GM23338 (cell line): ENCODE data around the gene LHX8. TPM values are rescaled to one million over a fixed set of nuclear protein-coding genes. Genes with fewer than 3 reads are reported as not detected.

Source experiments
- ATAC-seq: fragments of 200-7000 bp; cut with Tn5 transposase; 3 replicates; pipeline ENCODE4 v1.9.1; 2020
- DNase-seq: peaks from one replicate; pipeline ENCODE4 v3.0.0-alpha.2; 2015; ENCODE audit warnings: low spot score
- H2AFZ ChIP-seq: fragments of 200-600 bp; sonication (generic); 2 replicates; pipeline ENCODE4 v1.8.0; 2016; ENCODE audit warnings: antibody characterized with exemption, mild to moderate bottlenecking, moderate library complexity
- H3F3A ChIP-seq: fragments of 200-600 bp; sonication (generic); replicated peaks from 2 replicates; pipeline ENCODE4 v1.8.0; 2017; ENCODE audit warnings: antibody characterized with exemption, mixed run types, low read depth
- H3K27ac ChIP-seq: fragments of 200-600 bp; sonication (generic); 2 replicates; pipeline ENCODE4 v1.6.1; 2016; ENCODE audit warnings: low read depth
- H3K27me3 ChIP-seq: fragments of 200-600 bp; sonication (generic); 2 replicates; pipeline ENCODE4 v1.8.0; 2016; ENCODE audit warnings: mild to moderate bottlenecking, mixed run types, moderate library complexity; ENCODE audit not compliant: insufficient read depth
- H3K36me3 ChIP-seq: fragments of 200-600 bp; sonication (generic); 2 replicates; pipeline ENCODE4 v1.8.0; 2016; ENCODE audit warnings: mild to moderate bottlenecking; ENCODE audit not compliant: insufficient read depth
- H3K4me1 ChIP-seq: fragments of 200-600 bp; sonication (generic); 2 replicates; pipeline ENCODE4 v1.8.0; 2016; ENCODE audit warnings: mild to moderate bottlenecking, moderate library complexity; ENCODE audit not compliant: insufficient read depth
- H3K4me2 ChIP-seq: fragments of 200-600 bp; sonication (generic); 2 replicates; pipeline ENCODE4 v1.7.1; 2017; ENCODE audit warnings: mixed run types
- H3K4me3 ChIP-seq: fragments of 200-600 bp; sonication (generic); 2 replicates; pipeline ENCODE4 v1.6.1; 2016; ENCODE audit warnings: mixed run types
- H3K79me2 ChIP-seq: fragments of 200-600 bp; sonication (generic); replicated peaks from 2 replicates; pipeline ENCODE4 v1.8.0; 2017; ENCODE audit warnings: mild to moderate bottlenecking; ENCODE audit not compliant: insufficient read depth
- H3K9me2 ChIP-seq: fragments of 200-600 bp; sonication (generic); 2 replicates; pipeline ENCODE4 v1.8.0; 2017; ENCODE audit not compliant: insufficient read depth
- H4K20me1 ChIP-seq: fragments of 200-600 bp; sonication (generic); replicated peaks from 2 replicates; pipeline ENCODE4 v1.8.0; 2017; ENCODE audit warnings: mild to moderate bottlenecking; ENCODE audit not compliant: insufficient read depth
- H3K27ac Mint-ChIP-seq: 2 replicates; pipeline ENCODE4 v1.8.0; 2020; ENCODE audit warnings: inconsistent platforms, mild to moderate bottlenecking, moderate library complexity, mixed read lengths
- H3K27me3 Mint-ChIP-seq: 3 replicates; pipeline ENCODE4 v1.8.0; 2022; ENCODE audit warnings: low read depth, mild to moderate bottlenecking, moderate library complexity, mixed read lengths, inconsistent platforms; ENCODE audit not compliant: insufficient read depth, poor library complexity
- H3K36me3 Mint-ChIP-seq: 3 replicates; pipeline ENCODE4 v1.8.0; 2021; ENCODE audit warnings: low read depth, mild to moderate bottlenecking, inconsistent platforms, moderate library complexity, mixed read lengths
- H3K4me1 Mint-ChIP-seq: 3 replicates; pipeline ENCODE4 v1.8.0; 2020; ENCODE audit warnings: mild to moderate bottlenecking, inconsistent platforms, mixed read lengths
- H3K4me3 Mint-ChIP-seq: 3 replicates; pipeline ENCODE4 v1.8.0; 2021; ENCODE audit warnings: moderate library complexity, mild to moderate bottlenecking, inconsistent platforms, mixed read lengths
- H3K9me3 Mint-ChIP-seq: 3 replicates; pipeline ENCODE4 v1.8.0; 2020; ENCODE audit warnings: moderate library complexity, mild to moderate bottlenecking, inconsistent platforms, mixed read lengths
- CREB1 ChIP-seq: fragments of 250-450 bp; sonication (Bioruptor Pico); IDR thresholded peaks from 2 replicates; pipeline ENCODE4 v1.5.0; 2020; ENCODE audit warnings: low read depth, mild to moderate bottlenecking, moderate library complexity
- EZH2 ChIP-seq: fragments of 200-600 bp; sonication (generic); IDR thresholded peaks from one replicate; pipeline ENCODE4 v1.8.0; 2017; ENCODE audit warnings: antibody characterized with exemption, mild to moderate bottlenecking, low read depth; ENCODE audit not compliant: unreplicated experiment
- EZH2phosphoT487 ChIP-seq: fragments of 200-600 bp; sonication (generic); IDR thresholded peaks from one replicate; pipeline ENCODE4 v1.8.1; 2018; ENCODE audit warnings: antibody characterized with exemption; ENCODE audit not compliant: unreplicated experiment
- JUNB ChIP-seq: IDR thresholded peaks from one replicate; pipeline ENCODE4 v1.6.1; 2016; ENCODE audit warnings: antibody characterized with exemption; ENCODE audit not compliant: unreplicated experiment
- NANOG ChIP-seq: IDR thresholded peaks from 2 replicates; pipeline ENCODE4 v1.6.1; 2016; ENCODE audit warnings: antibody characterized with exemption, borderline replicate concordance
- POLR2AphosphoS5 ChIP-seq: IDR thresholded peaks from 2 replicates; pipeline ENCODE4 v1.6.1; 2016; ENCODE audit warnings: antibody characterized with exemption, low read depth
- STAT1 ChIP-seq: IDR thresholded peaks from one replicate; pipeline ENCODE4 v1.6.1; 2016; ENCODE audit warnings: antibody characterized with exemption; ENCODE audit not compliant: unreplicated experiment
- ZNF114 ChIP-seq: fragments of 250-450 bp; sonication (Bioruptor Pico); IDR thresholded peaks from 2 replicates; pipeline ENCODE4 v1.5.0; 2020; ENCODE audit warnings: mild to moderate bottlenecking, moderate library complexity
- ZNF331 ChIP-seq: fragments of 250-450 bp; sonication (Bioruptor Pico); IDR thresholded peaks from 2 replicates; pipeline ENCODE4 v1.5.0; 2020; ENCODE audit warnings: low read depth, mild to moderate bottlenecking, moderate library complexity
- polyA plus RNA-seq: library from polyadenylated mRNA; unstranded; fragments of >200 nt; fragmentation: Nextera tagmentation; extraction: Ambion mirVana; gene quantifications from 2 replicates; pipeline ENCODE4 v1.2.1, GENCODE V29; 2016
- total RNA-seq: library from RNA; depleted of rRNA; stranded (reverse); fragments of >200 nt; shearing (Covaris generic); gene quantifications from 2 replicates; pipeline ENCODE4 v1.2.3, GENCODE V29; 2014
- TF ChIP-seq, protein P1 (sequence below): fragments of 250-450 bp; sonication (Bioruptor Pico); IDR thresholded peaks from 2 replicates; pipeline ENCODE4 v1.5.0; 2020; ENCODE audit warnings: mild to moderate bottlenecking, moderate library complexity
- TF ChIP-seq, protein P2 (sequence below): IDR thresholded peaks from one replicate; pipeline ENCODE4 v1.6.1; 2018; ENCODE audit warnings: antibody characterized with exemption; ENCODE audit not compliant: unreplicated experiment
- TF ChIP-seq, protein P3 (sequence below): IDR thresholded peaks from 2 replicates; pipeline ENCODE4 v1.6.1; 2016; ENCODE audit warnings: antibody characterized with exemption
- TF ChIP-seq, protein P4 (sequence below), 2 experiments: fragments of 200-600 bp in 1 of 2; sonication (generic) in 1 of 2; conservative IDR thresholded peaks; 2 replicates each; pipeline versions ENCODE4 v1.5.1 to v1.6.1; 2016 to 2017; ENCODE audit warnings: antibody characterized with exemption in 2 of 2, low read depth in 2 of 2, mild to moderate bottlenecking in 2 of 2, moderate library complexity in 1 of 2

Gene LHX8
- total and polyA plus RNA-seq, 2 experiments from 2014 or later: 0.68 to 0.73 TPM

DNA sequence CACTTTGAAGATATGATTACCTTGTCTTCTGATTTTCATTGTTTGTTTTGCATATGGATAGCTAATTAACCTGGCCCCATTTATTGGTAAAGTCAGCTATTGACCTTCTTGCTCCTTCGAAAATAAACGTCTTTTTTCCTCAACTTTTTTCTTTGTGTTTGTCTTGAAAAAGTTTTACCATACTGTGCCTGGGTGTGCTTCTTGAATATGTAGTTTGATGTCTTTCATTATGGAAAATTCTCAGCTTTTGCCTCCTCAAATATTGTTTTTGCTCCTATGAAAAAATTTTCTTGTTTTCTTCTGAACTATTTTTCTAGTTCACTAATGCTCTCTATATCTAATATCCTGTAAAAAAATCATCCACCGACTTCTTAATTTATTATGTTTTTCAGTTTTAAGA, 25.0 kb downstream of the LHX8 start (continued):
- TF ChIP-seq, protein P1, sequence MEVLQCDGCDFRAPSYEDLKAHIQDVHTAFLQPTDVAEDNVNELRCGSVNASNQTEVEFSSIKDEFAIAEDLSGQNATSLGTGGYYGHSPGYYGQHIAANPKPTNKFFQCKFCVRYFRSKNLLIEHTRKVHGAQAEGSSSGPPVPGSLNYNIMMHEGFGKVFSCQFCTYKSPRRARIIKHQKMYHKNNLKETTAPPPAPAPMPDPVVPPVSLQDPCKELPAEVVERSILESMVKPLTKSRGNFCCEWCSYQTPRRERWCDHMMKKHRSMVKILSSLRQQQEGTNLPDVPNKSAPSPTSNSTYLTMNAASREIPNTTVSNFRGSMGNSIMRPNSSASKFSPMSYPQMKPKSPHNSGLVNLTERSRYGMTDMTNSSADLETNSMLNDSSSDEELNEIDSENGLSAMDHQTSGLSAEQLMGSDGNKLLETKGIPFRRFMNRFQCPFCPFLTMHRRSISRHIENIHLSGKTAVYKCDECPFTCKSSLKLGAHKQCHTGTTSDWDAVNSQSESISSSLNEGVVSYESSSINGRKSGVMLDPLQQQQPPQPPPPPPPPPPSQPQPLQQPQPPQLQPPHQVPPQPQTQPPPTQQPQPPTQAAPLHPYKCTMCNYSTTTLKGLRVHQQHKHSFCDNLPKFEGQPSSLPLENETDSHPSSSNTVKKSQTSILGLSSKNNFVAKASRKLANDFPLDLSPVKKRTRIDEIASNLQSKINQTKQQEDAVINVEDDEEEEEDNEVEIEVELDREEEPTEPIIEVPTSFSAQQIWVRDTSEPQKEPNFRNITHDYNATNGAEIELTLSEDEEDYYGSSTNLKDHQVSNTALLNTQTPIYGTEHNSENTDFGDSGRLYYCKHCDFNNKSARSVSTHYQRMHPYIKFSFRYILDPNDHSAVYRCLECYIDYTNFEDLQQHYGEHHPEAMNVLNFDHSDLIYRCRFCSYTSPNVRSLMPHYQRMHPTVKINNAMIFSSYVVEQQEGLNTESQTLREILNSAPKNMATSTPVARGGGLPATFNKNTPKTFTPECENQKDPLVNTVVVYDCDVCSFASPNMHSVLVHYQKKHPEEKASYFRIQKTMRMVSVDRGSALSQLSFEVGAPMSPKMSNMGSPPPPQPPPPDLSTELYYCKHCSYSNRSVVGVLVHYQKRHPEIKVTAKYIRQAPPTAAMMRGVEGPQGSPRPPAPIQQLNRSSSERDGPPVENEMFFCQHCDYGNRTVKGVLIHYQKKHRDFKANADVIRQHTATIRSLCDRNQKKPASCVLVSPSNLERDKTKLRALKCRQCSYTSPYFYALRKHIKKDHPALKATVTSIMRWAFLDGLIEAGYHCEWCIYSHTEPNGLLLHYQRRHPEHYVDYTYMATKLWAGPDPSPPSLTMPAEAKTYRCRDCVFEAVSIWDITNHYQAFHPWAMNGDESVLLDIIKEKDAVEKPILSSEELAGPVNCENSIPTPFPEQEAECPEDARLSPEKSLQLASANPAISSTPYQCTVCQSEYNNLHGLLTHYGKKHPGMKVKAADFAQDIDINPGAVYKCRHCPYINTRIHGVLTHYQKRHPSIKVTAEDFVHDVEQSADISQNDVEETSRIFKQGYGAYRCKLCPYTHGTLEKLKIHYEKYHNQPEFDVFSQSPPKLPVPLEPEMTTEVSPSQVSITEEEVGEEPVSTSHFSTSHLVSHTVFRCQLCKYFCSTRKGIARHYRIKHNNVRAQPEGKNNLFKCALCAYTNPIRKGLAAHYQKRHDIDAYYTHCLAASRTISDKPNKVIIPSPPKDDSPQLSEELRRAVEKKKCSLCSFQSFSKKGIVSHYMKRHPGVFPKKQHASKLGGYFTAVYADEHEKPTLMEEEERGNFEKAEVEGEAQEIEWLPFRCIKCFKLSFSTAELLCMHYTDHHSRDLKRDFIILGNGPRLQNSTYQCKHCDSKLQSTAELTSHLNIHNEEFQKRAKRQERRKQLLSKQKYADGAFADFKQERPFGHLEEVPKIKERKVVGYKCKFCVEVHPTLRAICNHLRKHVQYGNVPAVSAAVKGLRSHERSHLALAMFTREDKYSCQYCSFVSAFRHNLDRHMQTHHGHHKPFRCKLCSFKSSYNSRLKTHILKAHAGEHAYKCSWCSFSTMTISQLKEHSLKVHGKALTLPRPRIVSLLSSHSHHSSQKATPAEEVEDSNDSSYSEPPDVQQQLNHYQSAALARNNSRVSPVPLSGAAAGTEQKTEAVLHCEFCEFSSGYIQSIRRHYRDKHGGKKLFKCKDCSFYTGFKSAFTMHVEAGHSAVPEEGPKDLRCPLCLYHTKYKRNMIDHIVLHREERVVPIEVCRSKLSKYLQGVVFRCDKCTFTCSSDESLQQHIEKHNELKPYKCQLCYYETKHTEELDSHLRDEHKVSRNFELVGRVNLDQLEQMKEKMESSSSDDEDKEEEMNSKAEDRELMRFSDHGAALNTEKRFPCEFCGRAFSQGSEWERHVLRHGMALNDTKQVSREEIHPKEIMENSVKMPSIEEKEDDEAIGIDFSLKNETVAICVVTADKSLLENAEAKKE (CRISPR knock-in tag): no peak
- TF ChIP-seq POLR2AphosphoS5: no peak
- no peak for TF ChIP-seq STAT1

DNA sequence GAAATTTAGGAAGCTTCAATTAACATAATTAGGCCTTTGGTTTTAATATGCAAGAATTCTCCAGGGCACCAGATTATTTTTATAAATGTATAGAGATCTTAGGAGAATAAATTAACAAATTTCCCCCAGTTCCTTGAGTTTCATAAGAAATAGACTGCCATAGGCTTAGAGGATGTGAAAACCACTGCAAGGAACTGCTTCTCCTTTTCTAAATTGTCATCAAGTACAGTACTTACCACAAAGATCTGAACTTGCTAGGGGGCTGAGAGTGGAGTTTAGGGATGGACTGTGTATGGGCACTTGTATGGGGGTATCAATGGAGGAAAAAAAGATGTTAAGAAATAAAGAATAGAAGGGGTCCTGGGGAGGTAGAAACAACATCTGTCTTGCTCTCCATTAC, 31.1 kb downstream of the LHX8 start:
- DNase-seq (no peak), ATAC-seq (no peak)
- H3K9me3 Mint-ChIP-seq: no peaks in the 10 kb centered on the region
- H3K4me1 ChIP-seq: peaks cover 19% of the 10 kb centered on the region; the same call in 1 of the 2 replicates
- no peak overlapping the region for H3K27ac ChIP-seq
- H3K4me3 Mint-ChIP-seq: no peak overlapping the region
- H4K20me1 ChIP-seq: no peaks in the 10 kb centered on the region
- peaks cover 15% of the 10 kb centered on the region; the same call in 2 of the 3 replicates for H3K4me1 Mint-ChIP-seq
- no peaks in the 10 kb centered on the region for H3K9me2 ChIP-seq
- no peaks in the 10 kb centered on the region for H3K36me3 Mint-ChIP-seq
- H3K79me2 ChIP-seq: no peaks in the 10 kb centered on the region
- H3K36me3 ChIP-seq: no peaks in the 10 kb centered on the region
- peaks cover 4% of the 10 kb centered on the region for H3K27me3 Mint-ChIP-seq
- no peaks in the 10 kb centered on the region for H3F3A ChIP-seq
- no peak overlapping the region for H3K4me3 ChIP-seq
- no peaks in the 10 kb centered on the region for H3K27me3 ChIP-seq
- H3K4me2 ChIP-seq: no peak overlapping the region
- H3K27ac Mint-ChIP-seq: no peak overlapping the region
- no peak overlapping the region for H2AFZ ChIP-seq
- TF ChIP-seq CREB1 (CRISPR knock-in tag) (no peak), NANOG (no peak), EZH2phosphoT487 (no peak), EZH2 (no peak), JUNB (no peak), ZNF114 (CRISPR knock-in tag) (no peak), POLR2AphosphoS5 (no peak), STAT1 (no peak), ZNF331 (CRISPR knock-in tag) (no peak)
- TF ChIP-seq, protein P2, sequence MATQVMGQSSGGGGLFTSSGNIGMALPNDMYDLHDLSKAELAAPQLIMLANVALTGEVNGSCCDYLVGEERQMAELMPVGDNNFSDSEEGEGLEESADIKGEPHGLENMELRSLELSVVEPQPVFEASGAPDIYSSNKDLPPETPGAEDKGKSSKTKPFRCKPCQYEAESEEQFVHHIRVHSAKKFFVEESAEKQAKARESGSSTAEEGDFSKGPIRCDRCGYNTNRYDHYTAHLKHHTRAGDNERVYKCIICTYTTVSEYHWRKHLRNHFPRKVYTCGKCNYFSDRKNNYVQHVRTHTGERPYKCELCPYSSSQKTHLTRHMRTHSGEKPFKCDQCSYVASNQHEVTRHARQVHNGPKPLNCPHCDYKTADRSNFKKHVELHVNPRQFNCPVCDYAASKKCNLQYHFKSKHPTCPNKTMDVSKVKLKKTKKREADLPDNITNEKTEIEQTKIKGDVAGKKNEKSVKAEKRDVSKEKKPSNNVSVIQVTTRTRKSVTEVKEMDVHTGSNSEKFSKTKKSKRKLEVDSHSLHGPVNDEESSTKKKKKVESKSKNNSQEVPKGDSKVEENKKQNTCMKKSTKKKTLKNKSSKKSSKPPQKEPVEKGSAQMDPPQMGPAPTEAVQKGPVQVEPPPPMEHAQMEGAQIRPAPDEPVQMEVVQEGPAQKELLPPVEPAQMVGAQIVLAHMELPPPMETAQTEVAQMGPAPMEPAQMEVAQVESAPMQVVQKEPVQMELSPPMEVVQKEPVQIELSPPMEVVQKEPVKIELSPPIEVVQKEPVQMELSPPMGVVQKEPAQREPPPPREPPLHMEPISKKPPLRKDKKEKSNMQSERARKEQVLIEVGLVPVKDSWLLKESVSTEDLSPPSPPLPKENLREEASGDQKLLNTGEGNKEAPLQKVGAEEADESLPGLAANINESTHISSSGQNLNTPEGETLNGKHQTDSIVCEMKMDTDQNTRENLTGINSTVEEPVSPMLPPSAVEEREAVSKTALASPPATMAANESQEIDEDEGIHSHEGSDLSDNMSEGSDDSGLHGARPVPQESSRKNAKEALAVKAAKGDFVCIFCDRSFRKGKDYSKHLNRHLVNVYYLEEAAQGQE: no peak
- TF ChIP-seq, protein P3, sequence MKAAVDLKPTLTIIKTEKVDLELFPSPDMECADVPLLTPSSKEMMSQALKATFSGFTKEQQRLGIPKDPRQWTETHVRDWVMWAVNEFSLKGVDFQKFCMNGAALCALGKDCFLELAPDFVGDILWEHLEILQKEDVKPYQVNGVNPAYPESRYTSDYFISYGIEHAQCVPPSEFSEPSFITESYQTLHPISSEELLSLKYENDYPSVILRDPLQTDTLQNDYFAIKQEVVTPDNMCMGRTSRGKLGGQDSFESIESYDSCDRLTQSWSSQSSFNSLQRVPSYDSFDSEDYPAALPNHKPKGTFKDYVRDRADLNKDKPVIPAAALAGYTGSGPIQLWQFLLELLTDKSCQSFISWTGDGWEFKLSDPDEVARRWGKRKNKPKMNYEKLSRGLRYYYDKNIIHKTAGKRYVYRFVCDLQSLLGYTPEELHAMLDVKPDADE: no peak
- TF ChIP-seq, protein P4, sequence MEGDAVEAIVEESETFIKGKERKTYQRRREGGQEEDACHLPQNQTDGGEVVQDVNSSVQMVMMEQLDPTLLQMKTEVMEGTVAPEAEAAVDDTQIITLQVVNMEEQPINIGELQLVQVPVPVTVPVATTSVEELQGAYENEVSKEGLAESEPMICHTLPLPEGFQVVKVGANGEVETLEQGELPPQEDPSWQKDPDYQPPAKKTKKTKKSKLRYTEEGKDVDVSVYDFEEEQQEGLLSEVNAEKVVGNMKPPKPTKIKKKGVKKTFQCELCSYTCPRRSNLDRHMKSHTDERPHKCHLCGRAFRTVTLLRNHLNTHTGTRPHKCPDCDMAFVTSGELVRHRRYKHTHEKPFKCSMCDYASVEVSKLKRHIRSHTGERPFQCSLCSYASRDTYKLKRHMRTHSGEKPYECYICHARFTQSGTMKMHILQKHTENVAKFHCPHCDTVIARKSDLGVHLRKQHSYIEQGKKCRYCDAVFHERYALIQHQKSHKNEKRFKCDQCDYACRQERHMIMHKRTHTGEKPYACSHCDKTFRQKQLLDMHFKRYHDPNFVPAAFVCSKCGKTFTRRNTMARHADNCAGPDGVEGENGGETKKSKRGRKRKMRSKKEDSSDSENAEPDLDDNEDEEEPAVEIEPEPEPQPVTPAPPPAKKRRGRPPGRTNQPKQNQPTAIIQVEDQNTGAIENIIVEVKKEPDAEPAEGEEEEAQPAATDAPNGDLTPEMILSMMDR (conservative IDR thresholded peaks at IDR 0.05; ENCODE audit: low read depth in 2 of 2): no peak
